Body of pancreas (tissue), 4 donors: ENCODE data around the gene LRRC56. TPM values are rescaled to one million over a fixed set of nuclear protein-coding genes. Genes with fewer than 3 reads are reported as not detected.

Source experiments
- ATAC-seq: fragments of 150-250 bp; one replicate; pipeline ENCODE4 v1.9.1; 2016
- DNase-seq, 4 donors: peaks; one replicate each; pipeline ENCODE4 v3.0.0-alpha.2; 2019
- H3K27ac ChIP-seq, 4 donors: fragments of 200-600 bp; sonication (generic); 1 replicate in 3 of 4; 2 replicates in 1 of 4; pipeline versions ENCODE4 v1.5.1 to v1.6.1; 2016 to 2019; ENCODE audit warnings: mild to moderate bottlenecking in 1 of 4, mixed read lengths in 1 of 4, moderate library complexity in 1 of 4
- H3K27me3 ChIP-seq, 2 donors: fragments of 200-600 bp; sonication (generic); one replicate each; pipeline ENCODE4 v1.6.0; 2016; ENCODE audit warnings: mild to moderate bottlenecking in 1 of 2
- H3K36me3 ChIP-seq, 2 donors: fragments of 200-600 bp; sonication (generic); replicated peaks in 1 of 2; 2 replicates each; pipeline ENCODE4 v1.5.1; 2016; ENCODE audit warnings: low read depth in 2 of 2; ENCODE audit not compliant: insufficient read depth in 1 of 2
- H3K4me1 ChIP-seq: fragments of 200-600 bp; sonication (generic); one replicate; pipeline ENCODE4 v1.6.0; 2016
- H3K4me3 ChIP-seq, 2 donors: fragments of 200-600 bp; sonication (generic); 1 replicate in 1 of 2; 2 replicates in 1 of 2; pipeline ENCODE4 v1.5.1; 2016 to 2019
- H3K9me3 ChIP-seq, 3 donors: fragments of 200-600 bp; sonication (generic); 1 replicate in 2 of 3; 2 replicates in 1 of 3; pipeline ENCODE4 v1.5.1; 2016
- POLR2A ChIP-seq, 3 donors: fragments of 450-650 bp; IDR thresholded peaks; one replicate each; pipeline ENCODE4 v1.6.1; 2016; ENCODE audit warnings: antibody characterized with exemption in 3 of 3, mild to moderate bottlenecking in 2 of 3
- WGBS, 2 donors: methylation state at CpG; one replicate each; pipeline ENCODE4 v1.1.5; 2017; 5-methylcytosine and 5-hydroxymethylcytosine counted together
- intact Hi-C: fragments of 100-400 bp; cut with DNase I; formaldehyde crosslinking; loops from one replicate; pipeline ENCODE4 v1.15.1; 2023
- total RNA-seq, 2 donors: library from RNA; depleted of rRNA; stranded (reverse); fragments of >200 nt; gene quantifications; one replicate each; pipeline ENCODE4 v1.1.0, GENCODE V29; 2016
- TF ChIP-seq, protein P1 (sequence below), 7 experiments: fragments of 450-650 bp in 4 of 7; fragments of 200-600 bp in 3 of 7; sonication (generic) in 3 of 7; IDR thresholded peaks; one replicate each; pipeline ENCODE4 v1.5.1; 2016 to 2019; ENCODE audit warnings: antibody characterized with exemption in 7 of 7

The LRRC56 gene
- total RNA-seq, 2 donors from 2014 or later, result 1.6 to 2.3 TPM

GRCh38 chr11:501683-502287, 35.5 kb upstream of the LRRC56 start:
- 76% methylated on average over 19 of the region's 19 CpGs; no CpG with 5 or more reads in 1 of the 2 donors for WGBS, 2 donors
- H3K4me1 ChIP-seq, result peaks cover 26% of the 10 kb centered on the region
- H3K27me3 ChIP-seq, result no peaks in the 10 kb centered on the region
- ATAC-seq, result no peak
- intact Hi-C loops, result no loop called here
- no peak for DNase-seq
- peaks cover 0 to 34% of the 10 kb centered on the region in 2 donors for H3K36me3 ChIP-seq
- no peak overlapping the region for H3K27ac ChIP-seq
- no peak overlapping the region for H3K4me3 ChIP-seq
- TF ChIP-seq, protein P1, sequence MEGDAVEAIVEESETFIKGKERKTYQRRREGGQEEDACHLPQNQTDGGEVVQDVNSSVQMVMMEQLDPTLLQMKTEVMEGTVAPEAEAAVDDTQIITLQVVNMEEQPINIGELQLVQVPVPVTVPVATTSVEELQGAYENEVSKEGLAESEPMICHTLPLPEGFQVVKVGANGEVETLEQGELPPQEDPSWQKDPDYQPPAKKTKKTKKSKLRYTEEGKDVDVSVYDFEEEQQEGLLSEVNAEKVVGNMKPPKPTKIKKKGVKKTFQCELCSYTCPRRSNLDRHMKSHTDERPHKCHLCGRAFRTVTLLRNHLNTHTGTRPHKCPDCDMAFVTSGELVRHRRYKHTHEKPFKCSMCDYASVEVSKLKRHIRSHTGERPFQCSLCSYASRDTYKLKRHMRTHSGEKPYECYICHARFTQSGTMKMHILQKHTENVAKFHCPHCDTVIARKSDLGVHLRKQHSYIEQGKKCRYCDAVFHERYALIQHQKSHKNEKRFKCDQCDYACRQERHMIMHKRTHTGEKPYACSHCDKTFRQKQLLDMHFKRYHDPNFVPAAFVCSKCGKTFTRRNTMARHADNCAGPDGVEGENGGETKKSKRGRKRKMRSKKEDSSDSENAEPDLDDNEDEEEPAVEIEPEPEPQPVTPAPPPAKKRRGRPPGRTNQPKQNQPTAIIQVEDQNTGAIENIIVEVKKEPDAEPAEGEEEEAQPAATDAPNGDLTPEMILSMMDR (IDR thresholded peaks at IDR 0.05), result no peak
- TF ChIP-seq POLR2A (IDR thresholded peaks at IDR 0.05), result no peak
- H3K9me3 ChIP-seq, result no peaks in the 10 kb centered on the region

DNA sequence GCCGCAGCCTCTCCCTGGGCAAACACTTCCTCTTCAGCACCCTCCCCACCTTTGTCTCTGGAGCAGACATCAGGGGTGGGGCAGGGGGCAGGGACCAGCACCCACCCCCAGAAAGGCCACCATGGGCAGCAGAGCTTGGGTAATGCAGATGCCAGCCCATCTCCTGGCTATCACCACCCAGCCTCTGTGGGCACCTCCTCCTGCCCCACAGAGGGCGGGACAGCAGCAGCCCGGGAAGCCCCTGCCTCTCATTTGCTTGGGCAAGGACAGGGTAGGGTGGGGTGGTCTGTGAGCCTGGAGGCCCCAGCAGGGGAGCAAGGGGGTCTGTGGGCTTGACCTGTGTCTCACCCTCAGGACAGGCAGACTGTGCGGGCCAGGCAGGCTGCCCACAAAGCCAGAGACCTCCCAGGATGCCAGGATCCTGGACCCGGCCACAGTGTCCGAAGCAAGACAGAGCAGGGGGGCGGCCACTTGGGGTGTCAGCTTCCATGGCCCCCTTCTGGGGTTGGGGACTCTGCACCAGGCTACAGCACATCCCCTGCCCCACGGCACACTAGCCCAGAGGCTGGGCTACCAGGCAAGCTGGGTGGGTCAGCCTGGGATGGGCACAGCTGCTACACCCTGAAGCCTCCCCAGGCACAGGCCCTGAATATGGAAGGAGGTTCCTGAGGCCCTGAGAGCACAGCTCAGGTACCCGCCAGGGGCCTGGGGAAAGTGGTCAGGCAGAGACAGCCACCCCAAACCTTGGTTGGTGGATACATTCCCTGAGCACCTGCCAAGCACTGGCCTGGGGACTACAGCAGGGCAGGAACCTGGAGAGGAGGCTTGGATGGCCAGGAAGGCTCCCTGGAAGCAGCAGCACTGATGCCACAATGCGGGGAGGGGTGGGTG, 34.8 kb upstream of the LRRC56 start:
- TF ChIP-seq POLR2A (IDR thresholded peaks at IDR 0.05), result no peak
- TF ChIP-seq, protein P1 (IDR thresholded peaks at IDR 0.05), result no peak
- no peak for DNase-seq
- Histone ChIP-seq H3K4me1 (peaks cover 28% of the 10 kb centered on the region), H3K27ac (no peak overlapping the region), H3K9me3 (no peaks in the 10 kb centered on the region), H3K36me3 (peaks cover 0 to 27% of the 10 kb centered on the region in 2 donors), H3K27me3 (no peaks in the 10 kb centered on the region), H3K4me3 (no peak overlapping the region)
- no peak for ATAC-seq
- WGBS, 2 donors, result 67 to 94% methylated on average over 5 to 7 of the region's 10 CpGs
- intact Hi-C loops, result no loop called here

GRCh38 chr11:503179-503981, 33.9 kb upstream of the LRRC56 start:
- 61 to 65% methylated on average over 7 to 16 of the region's 24 CpGs for WGBS, 2 donors
- H3K4me1 ChIP-seq, result peaks cover 35% of the 10 kb centered on the region
- intact Hi-C loops, result no loop called here

More at GRCh38 chr11:503179-503981, 33.9 kb upstream of the LRRC56 start:
- DNase-seq (peak in 1 of 4 donors; percentile 62), ATAC-seq (no peak)
- TF ChIP-seq POLR2A (IDR thresholded peaks at IDR 0.05), result peak in 1 of 3 donors; percentile 4
- TF ChIP-seq, protein P1 (IDR thresholded peaks at IDR 0.05), result no peak
- peaks cover 0 to 19% of the 10 kb centered on the region in 2 donors for H3K36me3 ChIP-seq
- H3K27me3 ChIP-seq, result no peaks in the 10 kb centered on the region
- H3K4me3 ChIP-seq, result no peak overlapping the region
- peak overlapping the region in 2 of 4 donors; percentile 40 to 43 for H3K27ac ChIP-seq
- no peaks in the 10 kb centered on the region for H3K9me3 ChIP-seq
